Measurements from ENCODE around the gene KIAA1671.

GRCh38 chr22:25160120-25160996 lies 207.8 kb downstream of the KIAA1671 start:
- TF ChIP-seq CTCF (IDR thresholded peaks at IDR 0.05): no peak
- TF ChIP-seq EP300 (IDR thresholded peaks at IDR 0.05): no peak
- TF ChIP-seq POLR2A (IDR thresholded peaks at IDR 0.05): no peak
- TF ChIP-seq POLR2AphosphoS5 (IDR thresholded peaks at IDR 0.05): no peak
